Measurements from ENCODE around the gene TMEM273.

The TMEM273 gene

GRCh38 chr10:49139028-49139845 lies 49.0 kb downstream of the TMEM273 start:
- no peak for DNase-seq

DNA sequence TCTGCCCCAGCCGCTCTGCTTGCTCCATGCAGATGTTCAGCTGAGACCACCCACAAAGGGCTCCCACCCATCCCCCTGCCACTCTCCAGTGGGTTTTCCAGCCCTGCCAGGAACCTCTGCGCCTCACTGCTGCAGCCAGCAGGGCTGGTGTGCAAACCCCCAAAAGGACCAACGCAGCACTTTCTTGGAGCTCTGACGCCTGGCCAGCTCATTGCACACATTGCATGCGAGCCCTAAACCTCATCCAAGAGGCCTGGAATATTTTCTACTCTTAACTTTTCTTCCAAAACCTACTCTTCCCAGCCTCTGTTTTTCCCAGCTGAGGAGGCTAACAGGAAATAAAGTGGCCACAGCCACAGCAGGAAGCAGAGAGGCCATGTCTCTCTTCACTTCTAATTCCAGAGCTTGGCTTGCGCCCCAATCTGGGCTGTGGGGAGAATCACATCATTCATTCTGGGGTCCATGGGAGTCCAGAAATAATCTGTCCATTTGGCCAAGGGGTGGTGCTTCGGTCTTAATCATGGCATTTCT lies 49.8 kb downstream of the TMEM273 start:
- DNase-seq: no peak

DNA sequence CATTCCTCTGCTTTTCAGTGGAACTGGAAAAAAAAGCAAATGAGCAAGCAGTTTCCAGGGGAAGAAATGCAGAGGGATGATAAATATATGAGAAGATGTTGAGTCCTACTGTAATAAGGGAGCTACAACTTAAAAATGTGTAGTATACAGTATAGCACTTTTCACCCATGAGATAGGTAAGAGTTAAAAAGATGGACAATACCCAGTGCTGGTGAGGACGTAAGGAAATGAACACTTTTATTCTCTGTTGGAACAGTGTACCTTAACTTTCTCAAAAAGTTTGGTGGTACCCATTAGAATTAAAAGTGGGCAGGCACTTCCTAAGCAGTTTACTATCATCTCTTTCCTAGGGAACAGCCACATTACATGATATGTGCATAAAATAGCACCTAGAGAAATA lies 51.7 kb downstream of the TMEM273 start:
- no peak for DNase-seq

GRCh38 chr10:49135575-49136313 lies 52.4 kb downstream of the TMEM273 start:
- no peak for DNase-seq

DNA sequence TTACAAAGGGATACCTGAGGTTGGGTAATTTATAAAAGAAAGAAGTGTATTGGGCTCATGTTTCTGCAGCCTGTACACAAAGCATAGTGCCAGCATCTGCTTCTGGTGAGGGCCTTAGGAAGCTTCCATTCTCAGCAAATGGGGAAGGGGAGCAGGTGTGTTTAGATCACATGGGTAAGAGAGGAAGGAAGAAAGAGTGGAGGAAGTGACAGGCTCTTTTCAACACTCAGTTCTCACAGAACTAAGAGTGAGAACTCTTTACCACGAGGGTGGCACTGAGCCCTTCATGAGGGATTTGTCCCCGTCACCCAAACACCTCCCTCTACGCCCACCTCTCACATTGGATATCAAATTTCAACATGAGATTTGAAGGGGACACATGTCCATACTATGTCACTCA lies 53.9 kb downstream of the TMEM273 start:
- DNase-seq: no peak

GRCh38 chr10:49133706-49134248 lies 54.4 kb downstream of the TMEM273 start, which contains the start of gene FAM170B:
FAM170B (minus strand) TSS chr10:49134021; CDS start chr10:49133918, 103 bp downstream.
- no peak for DNase-seq

DNA sequence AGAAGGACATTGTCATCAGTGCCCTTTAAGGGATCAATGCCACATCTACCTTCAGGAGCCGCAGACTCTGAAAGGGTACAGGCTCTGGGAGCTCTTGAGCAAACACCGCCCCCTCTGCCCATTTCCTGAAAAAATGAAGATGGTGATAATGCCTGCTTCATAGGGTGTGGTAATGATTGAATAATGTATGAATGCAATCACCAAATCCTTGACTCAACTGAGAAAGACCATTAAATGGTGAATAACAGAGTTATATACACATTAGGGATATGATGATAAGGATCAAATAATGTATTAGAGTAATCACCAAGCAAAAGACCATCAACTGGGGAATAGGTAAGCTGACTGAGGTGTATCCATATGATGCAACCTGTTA lies 55.8 kb downstream of the TMEM273 start:
- no peak for DNase-seq

DNA sequence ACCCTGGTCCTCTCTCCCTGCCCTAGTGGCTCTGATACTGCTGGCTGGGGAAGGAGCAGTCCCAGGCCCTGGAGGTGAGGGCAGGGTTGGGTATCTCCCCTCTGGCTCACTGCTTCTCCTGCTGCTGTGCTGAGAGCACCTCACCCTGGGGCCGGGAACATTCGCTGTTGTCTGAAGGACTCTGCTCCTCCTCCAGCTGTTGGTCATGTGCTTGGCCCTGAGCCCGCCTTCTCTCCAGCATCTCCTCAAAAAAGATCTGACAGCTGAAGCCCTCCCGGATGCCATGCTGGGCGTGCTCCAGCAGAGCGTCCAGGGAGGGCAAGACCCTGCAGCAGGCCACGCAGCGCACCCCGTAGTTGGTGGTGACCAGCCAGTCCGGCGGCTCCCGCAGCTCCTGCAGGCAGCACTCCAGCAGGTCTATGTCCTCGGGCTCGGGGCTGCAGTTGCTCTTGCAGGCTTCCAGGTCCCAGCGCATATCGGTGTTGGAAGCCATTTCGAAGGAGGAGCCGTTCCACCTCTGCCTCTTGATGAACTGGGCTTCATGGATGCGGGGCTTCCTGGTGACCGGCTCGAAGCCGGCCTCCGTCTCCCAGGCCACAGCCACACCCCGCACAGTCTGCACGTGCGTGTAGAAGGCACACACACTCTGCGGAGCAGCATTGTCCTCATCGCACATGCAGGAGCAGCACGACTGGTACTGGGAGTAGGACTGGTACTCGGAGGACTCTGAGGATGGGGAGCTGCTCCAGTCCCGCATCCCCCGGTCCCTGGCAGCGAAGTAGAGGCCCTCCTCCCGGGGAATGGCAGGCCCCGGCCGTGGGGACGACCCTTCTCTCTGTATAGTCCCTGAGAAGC lies 56.5 kb downstream of the TMEM273 start:
- no peak for DNase-seq

DNA sequence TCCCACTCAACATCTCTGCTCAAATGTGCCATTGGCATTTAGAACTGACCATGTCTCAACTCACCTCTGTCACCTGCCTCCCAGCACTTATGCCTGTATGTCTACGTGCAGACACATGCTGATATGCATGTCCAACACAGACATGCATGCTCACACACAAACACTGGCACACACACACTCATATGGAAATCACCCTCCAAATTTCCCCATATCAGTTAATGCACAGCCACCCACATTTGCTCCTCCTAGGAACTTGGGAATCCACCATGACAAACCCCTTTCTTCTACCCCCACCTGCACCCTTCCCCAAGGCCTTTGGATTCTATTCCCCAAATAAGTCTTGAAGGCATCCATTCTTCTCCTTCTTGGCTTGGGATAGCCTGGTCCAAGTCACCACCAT lies 58.8 kb downstream of the TMEM273 start:
- DNase-seq: no peak

DNA sequence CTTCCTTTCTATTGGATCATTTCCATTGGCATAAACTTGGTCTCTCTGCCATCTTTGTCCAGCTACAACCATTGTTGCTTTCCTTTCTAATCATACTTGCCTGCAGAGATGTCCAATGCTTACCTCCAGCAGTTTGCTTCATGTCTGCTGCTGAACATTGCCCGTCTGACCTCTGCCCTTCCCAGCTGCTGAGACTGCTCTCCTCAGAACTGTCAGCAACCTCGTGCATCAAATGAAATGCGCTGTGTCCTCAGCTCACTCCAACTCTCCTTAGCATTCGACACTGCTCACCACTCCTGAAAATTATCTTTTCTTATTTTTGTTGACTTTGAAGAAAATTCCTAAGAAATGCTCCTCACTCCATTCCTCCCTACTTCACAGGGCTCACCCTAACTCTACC lies 59.3 kb downstream of the TMEM273 start:
- DNase-seq: no peak

DNA sequence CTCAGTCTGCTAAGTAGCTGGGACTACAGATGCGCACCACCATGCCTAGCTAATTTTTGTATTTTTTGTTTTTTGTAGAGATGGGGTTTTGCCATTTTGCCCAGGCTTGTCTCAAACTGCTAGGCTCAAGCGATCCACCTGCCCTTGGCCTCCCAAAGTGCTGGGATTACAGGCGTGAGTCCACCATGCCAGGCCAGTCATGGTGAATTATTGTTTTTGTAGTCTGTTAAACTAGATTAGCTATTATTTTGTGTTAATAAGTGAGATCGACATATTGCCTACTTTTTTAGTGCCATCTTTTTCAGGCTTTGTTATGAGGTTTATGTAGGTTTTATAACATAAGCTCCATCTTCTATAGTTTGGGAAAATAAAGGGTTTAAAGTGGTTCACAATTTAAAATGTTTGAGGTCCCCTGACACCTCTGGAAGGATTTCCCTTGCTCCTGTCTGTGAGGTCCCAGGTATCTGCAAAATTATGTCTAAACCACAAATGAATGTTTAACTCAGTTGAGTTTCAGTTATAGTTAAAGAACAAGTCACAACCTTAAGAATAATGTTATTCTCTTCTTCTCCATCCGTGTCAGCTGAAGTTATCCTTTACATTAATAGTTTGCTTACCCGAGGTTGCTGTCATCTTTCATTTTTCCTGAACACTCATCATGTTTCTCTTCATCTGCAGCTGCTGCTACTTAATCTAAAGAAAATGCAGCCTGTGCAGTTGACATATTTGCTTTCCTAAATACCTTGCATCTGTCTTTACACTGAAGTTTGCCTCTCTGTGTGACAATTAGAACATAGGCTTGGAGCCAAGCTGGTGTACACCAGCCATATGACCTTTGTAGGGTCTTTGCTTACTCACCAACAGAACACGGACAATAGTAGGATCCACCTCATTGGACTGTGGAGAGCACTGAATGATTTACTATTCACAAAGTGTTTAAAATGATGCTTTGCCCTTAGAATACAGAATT lies 63.9 kb downstream of the TMEM273 start:
- DNase-seq: no peak

GRCh38 chr10:49120911-49121310 lies 67.3 kb downstream of the TMEM273 start:
- DNase-seq: no peak

DNA sequence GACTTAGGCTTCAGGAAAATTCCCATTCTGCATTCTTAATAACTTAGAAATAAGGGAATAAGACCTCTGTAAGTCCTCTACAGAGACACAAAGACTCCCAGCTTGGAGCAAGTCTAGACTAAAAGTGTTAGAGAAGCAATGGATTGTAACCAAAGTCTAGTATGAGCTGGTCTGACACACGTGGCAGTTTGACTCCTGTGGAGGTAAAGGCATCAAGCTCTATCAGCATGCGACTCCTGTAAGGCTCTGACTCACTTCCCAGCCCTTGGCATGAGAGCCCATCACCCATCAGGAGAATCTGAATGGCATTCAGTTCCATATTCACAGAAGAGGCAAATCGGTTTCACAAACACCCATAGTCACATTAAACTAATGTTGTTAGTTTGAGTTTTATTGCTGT lies 68.4 kb downstream of the TMEM273 start:
- no peak for DNase-seq

GRCh38 chr10:49118430-49119074 lies 69.6 kb downstream of the TMEM273 start:
- DNase-seq: no peak

- DNase-seq: no peak
These were observed 70.7 kb downstream of the TMEM273 start for GRCh38 chr10:49117376-49118070.

- no peak for DNase-seq
These were observed 71.4 kb downstream of the TMEM273 start for GRCh38 chr10:49116509-49117375.

GRCh38 chr10:49115796-49116508 lies 72.2 kb downstream of the TMEM273 start:
- no peak for DNase-seq

DNA sequence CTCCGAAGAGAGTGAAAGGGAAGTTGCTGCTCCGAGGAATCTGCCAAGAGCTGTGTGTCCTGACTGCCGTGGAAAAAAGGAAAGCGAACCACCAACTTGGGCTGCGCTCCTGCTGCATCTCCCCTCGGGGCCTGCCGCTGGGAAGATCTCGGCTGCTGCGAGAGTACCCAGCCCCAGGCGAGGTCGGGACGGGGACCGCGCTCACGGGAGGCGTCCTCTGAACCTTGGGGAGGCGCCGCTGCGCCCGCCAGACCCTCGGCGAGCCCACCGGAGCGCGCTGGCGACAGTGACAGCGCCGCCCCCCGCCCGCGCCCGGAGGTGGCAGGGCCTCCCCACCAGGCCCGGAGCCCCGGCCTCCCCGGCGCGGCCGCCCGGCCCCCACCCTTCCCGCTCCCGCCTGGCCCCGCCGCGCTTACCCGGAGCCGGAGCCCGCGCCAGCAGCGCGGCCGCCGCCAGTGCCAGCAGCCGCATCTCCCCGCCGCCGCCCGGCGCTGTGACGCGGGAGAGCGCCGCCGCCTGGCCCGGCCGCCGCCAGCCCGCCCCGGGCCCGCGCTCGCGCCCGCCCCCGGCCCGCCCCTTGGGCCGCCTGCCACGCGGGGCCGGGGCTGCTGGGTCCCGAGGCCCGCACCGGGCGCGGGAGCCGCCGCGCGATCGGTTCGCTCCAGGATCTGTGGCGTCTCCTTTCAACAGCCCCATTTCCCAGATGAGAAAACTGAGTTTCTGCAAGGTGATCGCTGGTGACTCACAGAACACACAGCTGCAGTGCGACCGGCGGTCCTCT lies 73.0 kb downstream of the TMEM273 start, which contains the start of gene VSTM4:
VSTM4 (minus strand) TSS at position 508 of the 781 bp plus-strand sequence; CDS start at position 471, 37 bp downstream.
- DNase-seq: no peak

Measured in activated CD4-positive, alpha-beta T cell treated with anti-CD3 and anti-CD28 coated beads for 48 hours (primary cell).